Stimulated activated CD8-positive, alpha-beta memory T cell treated with anti-CD3 and anti-CD28 coated beads, Interleukin-4, amount 100 ng/mL, for 24 hours (primary cell): ENCODE data around the gene CDH4.

Experiments
- DNase-seq: peaks from one replicate; pipeline ENCODE4 v3.0.0-alpha.2; 2020; ENCODE audit warnings: low read depth

Gene CDH4

DNA sequence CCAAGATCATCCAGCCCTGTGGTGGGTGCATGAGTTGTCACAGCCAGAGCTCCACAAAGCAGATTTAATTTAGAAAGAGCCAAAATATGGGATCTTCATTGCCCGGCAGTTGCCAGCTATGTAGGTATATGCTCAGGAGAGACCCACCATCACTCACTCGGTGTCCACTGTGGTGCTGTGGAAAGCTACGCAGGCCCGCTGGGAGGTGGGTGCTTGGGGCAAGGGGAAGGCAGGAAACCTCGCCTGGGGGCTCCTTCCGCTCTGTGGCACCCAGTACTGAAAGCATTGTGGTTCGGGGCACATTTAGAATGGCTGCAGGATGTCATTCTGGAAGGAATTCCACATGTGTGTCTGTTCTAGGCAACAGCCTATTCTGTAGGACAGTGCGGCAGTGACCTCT is 553.7 kb downstream of the CDH4 start:
- DNase-seq = no peak

DNA sequence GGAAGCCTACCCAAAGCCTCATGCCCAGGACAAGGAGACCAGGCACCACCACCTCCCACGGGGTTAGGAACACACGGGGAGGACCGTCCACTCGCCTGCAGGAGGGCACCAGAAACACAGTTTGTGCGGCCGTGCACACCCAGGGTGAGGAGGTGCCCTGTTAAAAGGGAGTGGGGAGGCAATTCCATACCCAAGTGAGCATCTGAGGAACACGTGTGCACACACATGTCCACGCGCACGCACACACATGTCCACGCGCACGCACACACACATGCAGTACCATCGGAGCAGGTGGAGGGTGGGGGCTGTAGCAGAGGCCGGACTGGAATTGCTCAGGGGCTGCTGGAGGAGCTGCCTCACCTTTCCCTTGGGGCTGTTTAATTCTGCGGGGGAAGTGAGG is 554.3 kb downstream of the CDH4 start:
- no peak for DNase-seq

DNA sequence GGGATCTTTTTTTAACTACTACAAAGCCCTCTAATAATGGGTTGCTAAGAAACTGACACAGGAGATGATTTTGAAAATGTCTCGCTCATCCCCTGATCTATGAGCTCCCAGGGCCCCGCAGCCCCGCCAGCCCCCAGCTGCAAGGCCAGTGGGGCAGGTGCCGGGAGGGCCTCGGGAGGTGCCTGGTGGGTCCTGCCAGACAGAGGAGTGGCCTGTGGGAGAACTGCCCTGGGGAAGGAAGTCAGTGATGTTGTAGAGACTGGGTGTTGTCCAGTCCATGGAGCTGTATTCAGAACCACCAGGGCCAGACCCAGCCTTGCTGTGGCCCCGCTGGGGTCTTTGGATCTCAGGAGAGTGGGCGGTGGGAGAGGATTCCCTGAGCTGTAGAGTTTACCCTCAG is 554.9 kb downstream of the CDH4 start:
- no peak for DNase-seq

DNA sequence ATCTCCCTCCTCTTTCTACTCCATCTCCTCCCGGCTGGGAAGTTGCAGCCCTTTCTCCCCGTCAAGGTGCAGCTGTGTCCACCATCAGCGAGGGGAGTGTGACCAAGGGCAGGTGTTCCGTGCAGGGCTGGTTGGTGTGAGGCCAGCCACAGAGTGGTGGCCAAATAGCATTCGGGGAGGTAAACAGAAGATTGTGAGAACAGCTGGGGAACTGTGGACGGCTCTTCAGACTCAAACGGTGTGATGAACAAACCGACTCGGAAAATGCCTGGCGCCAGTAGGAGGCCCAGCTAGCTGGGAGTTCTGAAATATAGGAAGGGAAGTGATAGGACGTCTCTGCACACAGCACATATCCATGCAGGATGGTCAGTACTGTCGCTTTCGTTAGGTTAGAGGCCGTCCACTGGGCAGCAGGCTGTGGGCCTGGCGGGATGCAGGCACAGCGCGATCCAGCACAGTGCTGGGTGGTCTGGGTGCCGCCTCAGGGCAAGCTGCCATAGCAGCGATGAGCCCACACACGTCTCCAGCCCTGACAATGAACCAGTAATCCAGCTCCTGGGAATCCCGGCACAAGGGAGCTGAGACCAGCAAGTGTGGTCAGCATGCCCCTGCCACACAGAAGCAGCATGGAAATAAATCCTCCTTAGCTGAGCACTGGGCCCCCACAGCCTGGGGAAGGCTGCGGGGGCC is 555.6 kb downstream of the CDH4 start:
- DNase-seq = no peak

DNA sequence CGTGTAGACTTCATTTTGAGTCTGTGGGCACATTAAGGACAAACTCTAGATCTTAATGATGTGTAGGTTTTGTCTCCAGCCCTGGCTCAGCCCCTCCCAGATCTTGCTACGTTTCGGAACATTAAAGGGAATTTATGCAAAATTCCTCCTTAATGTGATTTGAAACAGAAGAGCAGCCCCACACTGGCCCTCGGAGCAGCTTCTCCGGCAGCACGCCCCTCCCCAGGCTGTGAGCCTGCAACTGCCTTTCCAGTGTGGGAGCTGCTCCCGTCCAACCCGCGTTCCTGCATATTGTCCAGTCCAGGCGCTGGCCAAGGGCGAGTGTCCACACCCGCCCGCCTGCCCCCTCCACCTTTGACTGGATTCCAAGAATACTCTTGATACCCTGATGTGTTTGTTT is 556.4 kb downstream of the CDH4 start:
- DNase-seq = no peak

DNA sequence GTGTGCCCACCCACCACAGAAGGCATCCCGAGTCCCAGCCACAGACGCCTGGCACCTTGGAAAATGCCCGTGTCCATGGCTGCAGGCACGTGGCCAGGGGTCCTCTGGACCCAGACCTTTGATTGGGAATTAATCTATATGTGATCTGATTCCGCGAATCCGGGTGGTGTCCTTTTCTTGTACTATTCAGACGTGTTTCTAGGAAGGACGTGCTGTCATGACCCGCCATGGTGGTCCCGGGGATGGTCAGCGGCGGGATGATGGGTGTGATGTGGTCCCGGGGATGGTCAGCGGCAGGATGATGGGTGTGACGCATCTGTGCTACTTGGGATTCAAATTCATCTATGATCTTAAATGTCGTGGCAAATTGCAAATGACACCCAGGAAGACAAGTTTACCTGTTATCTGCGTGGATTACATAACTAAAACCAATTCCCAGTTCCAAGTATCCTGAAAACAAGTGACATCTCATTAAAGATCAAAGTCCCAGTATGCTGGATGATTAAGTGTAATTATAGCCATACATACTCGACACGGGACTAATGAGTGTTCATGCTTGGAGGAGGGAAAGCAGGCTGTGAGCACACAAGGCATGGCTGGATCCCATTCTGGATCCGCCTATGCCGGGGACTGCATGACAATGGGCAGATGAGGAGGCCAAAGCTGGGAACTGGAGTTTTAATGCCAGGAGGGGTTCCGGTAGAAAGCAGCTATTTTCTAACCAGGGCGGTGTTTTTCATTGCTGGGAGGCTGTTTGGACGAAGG is 557.1 kb downstream of the CDH4 start:
- DNase-seq = no peak

DNA sequence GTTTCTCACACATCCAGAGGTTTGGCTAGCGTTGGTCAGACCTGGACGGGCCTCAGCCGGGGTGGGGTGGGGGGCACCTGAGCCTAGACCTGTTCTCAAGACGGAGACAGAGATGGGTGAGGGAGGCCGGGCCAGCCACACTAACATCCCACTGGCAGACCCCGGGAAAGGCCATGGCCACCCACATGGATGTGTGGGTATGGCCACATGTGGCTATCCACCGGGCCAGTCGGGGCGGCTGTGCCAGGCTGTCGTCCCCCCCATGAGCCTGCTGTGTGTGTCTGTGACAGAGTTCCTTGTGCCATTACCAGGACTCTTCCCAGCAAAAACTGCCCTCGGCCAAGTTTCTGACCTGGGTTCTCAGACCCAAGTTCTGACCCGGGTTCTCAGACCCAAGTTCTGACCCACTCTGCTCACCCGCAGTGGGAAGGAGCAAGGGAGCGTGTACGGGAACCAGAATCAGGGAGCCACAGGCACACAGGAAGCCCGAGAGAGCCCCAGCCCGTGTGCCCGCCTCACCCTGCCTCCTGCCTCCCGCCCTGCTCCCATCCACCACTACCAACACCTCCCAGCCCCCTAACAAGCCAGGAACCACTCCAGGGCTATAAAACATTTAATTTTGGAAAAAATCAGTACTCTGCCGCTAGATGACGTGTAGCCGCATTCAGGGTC is 558.1 kb downstream of the CDH4 start:
- DNase-seq = no peak

DNA sequence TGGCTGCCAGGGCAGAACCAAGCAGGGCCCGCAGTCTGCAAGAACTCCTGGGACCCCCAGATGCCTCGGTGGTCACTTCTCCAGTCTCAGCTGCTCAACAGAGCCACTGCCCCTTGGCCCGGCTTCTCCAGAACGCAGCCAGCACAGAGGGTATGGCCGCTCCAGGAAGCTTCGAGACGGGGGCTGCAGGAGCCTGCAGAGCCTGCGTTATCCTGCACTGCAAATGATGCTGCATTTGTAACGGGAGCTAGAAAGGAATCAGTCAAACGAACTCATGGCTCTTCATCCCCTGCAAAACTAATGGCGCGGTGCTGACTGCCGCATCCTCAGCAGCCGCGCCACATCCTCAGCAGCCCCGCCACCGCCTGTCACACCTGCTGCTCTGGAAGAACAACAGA is 558.7 kb downstream of the CDH4 start:
- no peak for DNase-seq

DNA sequence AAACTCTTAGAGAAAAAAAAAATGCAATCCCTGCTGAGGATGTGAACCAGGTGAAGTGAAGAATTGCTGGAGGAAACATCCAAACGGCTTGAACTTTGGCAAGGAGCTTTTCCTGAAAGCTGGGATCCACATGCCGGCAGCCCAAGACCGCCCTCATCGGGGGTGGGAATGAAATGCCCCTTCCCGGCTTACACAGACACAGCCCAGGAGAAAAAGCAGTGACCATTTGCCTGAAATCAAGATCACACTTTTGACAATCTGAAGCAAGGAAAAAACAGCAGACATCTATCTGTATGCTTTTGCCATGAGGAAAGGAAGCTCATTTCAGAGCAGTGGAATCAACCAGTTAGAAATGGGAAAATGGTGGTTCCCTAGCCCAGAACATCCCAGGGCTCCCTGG is 559.1 kb downstream of the CDH4 start:
- no peak for DNase-seq

DNA sequence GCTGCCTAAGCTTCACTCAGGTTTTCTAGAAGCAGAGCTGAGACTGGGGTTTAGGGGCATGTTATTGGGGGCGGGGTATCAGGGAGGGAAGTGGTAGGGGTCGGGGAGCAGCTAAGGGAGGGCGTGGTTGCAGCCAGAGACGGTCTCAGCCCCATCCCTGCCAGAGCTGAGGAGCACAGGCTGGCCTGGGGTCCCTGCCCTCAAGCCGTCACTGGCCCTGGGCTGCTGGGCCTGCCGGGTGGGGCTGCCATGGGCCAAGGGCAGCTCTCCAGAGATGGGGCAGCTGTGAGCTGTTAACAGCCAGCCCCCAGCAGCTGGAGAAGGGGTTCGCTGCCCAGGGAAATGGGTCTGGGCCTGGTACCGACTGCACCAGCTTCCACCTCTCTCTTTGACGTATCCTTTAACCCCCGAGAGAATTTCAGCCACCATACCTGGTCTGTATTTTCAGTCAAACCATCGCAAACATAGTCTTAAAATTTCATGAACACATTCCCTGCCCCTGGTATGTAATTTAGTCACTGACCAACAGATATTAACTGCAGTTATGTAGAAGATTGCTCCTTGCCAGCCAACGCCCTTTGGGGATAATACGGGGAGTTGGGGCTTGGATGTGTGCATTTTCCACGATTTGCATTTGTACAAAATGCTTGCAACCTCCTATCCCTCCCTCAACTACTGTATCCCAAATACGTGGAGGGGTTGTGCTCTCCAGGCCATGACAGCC is 560.2 kb downstream of the CDH4 start:
- no peak for DNase-seq

DNA sequence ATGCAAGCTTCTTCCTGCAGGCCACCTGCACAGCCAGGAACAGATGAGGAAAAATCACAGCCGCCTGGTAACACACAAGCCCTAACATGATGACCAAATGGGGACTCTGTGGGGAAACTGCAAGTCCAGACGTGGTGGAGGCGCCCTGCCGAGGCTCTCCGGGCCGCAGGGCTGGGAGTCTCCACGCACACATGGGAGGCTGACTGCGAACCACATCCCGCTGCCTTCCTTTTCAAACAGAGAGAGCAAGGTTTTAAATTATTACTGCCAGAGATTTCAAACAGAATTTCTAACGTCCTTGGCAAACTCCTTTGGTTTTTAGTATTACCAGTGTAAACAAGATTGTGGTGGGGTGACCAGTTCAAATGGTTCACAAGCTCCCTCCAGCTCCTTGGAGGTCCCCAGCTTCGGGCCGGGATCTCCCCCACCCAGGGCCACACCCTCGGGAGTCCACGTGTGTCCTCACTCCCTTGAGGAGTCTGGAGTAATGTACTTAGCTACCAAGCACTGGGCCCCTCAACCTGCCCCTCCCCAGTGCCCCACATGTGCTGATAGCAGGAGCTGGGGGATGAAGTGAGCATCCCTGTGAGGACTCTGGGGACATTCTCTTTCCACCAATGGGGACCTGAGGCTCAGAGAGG is 560.9 kb downstream of the CDH4 start:
- no peak for DNase-seq

DNA sequence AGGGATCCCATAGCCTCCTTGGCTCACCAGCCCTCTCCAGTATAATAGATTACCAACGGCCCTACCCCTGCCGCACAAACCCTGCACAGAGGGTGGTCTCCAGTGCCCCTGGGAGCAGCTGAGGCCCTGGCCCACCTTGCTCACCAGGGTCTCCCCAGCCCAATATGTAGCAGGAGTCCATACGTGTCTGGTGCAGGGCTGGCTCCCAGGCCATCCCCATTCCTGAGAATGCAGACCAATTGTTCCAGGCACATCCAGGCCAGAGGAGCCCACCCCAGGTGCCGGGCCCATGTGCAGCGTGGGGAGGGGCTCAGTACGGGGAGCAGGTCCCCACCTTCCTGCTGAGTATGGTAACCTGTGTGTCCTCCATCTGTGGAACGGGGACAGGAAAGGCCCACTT is 561.7 kb downstream of the CDH4 start:
- DNase-seq = no peak

DNA sequence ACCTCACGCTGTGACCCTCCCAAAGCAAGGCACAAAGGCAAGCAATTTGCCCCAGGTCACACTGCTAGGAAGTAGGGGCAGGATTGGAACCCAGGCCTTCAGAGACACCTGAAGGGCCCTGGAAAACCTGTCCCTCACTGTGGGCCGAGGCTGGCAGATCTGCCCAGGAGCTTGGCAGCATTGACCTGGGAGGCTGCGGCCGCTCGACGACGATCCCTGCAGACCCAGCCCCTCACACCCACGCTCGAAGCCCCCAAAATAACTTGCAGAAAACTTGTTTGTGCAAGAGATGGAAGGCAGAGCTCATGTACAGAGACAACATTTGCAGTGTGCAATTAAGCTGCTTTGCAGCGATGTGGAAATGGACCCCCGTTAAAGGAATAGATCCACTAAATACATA is 562.2 kb downstream of the CDH4 start:
- DNase-seq = no peak

DNA sequence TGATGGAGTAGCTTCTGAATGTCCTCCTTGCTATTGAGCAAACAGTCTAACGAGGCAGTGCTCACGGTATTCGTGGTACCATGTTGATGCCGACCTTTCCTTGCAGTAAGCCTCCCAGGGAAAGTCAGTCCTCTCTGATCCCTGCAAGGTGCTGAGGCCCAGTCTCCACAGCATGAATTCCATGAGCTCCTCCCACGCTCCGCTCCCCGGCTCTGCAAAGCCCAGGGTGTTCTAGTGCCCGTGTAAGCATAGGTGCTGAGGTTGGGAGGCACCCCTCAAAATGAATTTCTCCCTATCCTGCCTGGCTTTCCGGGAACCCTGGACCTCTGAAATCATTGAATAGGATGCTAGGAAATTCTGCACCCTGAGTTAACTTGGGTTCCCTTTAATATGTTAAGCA is 562.7 kb downstream of the CDH4 start:
- no peak for DNase-seq

DNA sequence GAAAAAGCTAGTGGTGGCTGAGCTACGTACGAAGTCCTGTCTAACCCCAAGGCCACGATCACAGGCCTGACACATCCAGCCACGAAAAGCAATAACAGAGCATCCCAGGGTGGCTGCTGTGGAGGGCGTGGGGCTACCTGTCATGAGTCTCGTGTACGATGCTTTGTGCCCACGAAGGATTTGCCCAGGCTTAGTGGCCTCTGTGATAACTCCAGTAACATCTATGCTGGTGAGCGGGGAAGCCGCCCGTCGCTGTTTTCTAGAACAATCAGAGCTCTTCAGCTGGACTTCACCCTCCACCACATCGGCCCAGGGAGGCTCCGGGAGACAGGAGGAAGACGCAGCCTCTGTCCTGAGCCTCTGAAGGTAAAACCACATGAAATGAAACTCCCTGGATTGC is 563.1 kb downstream of the CDH4 start:
- DNase-seq = no peak

DNA sequence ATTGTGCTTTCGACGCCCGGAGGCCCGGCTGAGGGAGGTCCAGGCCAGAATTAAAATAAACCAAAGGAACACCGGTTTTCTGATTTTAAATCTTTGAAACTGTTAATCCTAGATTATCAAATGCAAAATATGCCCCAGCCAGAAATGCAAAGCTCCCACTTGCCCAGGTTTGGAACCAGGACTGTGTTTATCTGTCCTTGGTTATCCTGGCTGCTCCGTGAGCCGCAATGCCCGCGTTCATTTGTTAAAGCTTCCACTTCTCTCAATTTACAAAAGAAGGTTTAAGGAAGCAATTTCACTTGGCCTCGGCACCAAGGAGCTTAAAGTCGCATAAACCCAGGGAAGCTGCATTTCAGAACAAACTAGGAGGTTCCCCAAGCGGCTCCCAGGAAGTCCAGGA is 563.6 kb downstream of the CDH4 start:
- DNase-seq = no peak

DNA sequence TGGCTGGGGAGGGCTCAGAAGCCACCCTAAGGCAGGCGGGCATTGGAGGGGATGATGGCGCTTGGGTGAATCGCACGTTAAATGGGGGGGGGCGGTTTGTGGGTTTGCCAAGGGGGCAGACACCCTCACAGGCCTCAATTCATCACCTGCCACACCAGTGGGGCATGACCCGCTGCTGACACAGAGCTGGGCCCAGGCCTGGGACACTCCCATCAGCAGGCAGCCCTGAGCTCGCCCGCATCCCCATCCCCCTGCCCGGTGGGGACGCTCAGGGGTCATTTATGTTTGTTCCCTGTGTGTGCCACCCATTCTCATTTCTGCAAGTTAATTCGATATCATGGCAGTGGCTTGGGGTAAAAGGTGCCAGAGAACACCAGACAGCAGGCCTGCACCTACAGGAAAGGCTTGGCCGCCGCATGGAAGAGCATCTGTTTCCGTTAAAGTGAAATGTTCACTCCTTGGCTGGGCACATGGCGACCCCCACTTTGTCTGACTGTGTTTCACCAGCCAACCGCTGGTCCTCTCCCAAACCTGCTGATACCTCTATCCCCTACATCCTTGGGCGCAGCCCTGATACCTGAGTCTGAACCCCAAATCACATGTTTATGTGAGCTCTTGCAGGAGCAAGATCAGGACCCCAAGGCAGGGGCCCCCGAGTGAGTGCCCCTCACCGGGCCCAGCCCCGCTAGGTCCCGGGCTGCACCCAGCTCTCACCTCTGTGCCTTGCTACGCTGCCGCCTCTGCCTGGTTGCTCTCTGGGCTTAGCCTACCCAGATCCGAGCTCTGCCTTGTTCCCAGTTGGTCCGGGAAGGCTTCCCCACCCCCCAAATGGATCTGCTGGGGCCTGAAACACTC is 564.8 kb downstream of the CDH4 start:
- no peak for DNase-seq

DNA sequence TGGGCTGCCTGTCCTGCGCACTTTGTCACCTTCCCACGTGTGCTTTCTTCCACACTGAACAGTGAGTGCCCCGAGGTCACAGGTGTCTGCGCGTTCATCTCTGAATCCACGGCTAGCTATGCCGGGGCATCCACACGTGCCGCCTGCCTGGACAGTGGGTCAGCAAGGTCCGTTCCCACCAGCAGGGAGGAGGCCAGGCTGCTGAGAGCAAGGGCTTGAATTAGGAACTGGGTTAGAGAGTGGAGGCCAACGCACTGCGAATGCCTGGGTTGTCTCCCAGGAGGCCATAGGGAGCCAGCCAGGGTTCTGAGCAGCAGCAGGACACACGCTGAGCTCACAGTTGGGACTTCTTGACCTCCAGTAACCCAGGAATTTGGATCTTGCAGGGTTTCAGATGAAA is 565.5 kb downstream of the CDH4 start:
- no peak for DNase-seq

DNA sequence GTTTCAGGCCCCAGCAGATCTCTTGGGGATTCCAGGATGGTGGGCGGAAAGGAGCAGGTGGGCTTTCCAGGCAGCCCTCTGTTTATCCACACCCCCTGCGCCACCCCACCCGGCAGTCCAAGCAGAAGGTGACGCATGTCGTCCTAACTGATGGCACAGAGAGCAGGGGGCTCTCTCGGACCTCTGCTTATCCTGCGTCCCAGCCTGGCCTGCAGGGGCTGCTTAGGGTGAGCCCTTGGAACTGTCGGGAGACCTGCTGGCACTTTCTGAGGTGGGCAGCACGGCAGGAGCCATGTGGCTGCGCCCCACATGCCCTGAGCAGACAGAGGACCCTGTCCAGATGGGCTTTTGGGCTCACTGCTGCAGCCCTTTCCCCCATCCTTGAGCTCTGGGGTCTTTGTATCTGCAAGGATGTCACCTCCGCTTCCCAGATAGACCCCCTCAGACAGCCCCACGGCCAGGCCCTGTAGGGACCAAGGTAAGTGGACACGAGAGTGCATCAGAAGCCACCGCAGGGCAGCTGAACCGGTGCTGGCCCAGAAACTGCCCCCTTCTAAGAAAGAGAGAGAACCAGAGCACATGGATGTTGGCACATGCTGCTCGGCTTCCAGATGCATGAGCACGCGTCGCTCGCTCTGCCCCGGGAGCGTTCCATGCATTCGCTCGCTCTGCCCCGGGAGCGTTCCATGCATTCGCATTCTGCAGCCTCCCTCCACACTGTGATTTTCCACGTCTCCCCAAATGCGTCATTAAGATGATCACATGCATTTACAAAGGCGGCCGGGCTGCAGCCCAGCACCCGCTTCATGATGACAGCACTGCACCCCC is 566.9 kb downstream of the CDH4 start:
- no peak for DNase-seq

DNA sequence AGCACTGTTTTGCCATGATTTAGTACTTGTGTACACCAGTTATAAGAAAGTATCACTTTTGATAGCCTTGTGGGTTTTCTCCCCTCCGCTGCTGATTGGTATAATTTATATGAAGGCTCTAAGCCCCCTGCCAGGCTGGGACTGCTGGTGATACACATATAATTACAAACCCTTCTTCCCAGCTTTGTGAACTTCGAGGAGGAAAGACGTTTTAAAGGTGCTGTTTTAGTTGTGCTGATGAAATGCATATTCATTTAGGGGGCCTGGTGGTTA is 567.4 kb downstream of the CDH4 start:
- no peak for DNase-seq
